CD4-positive, alpha-beta memory T cell (primary cell): ENCODE data around the gene SKAP2. TPM values are rescaled to one million over a fixed set of nuclear protein-coding genes. Genes with fewer than 3 reads are reported as not detected.
"Not testable (repeated sequence)": the region's sequence is repeated elsewhere in the genome, so short reads cannot be mapped to it uniquely, and the experiment has no call there.

Source experiments
- CTCF ChIA-PET: fragments of 350-600 bp; sonication (Branson Sonifier 250); formaldehyde crosslinking; loops from one replicate; lab custom pipeline; 2021; ENCODE audit warnings: inconsistent platforms; ENCODE audit not compliant: partially characterized antibody; lab: Charles Lee
- POLR2A ChIA-PET: fragments of 350-600 bp; sonication (Branson Sonifier 250); formaldehyde crosslinking; loops from one replicate; lab custom pipeline; 2021; ENCODE audit not compliant: partially characterized antibody; lab: Charles Lee
- DNase-seq, 5 donors: peaks; one replicate each; pipeline versions ENCODE4 v3.0.0 to v3.0.0-alpha.2; 2020 to 2022; ENCODE audit warnings: mixed read lengths in 1 of 5
- H3K27ac ChIP-seq: one replicate; pipeline ENCODE4 v1.7.0; 2013; ENCODE audit warnings: low read depth, low read length
- H3K27me3 ChIP-seq: 2 replicates; pipeline ENCODE4 v1.7.0; 2013; ENCODE audit warnings: mild to moderate bottlenecking, low read length, moderate library complexity; ENCODE audit not compliant: insufficient read depth
- H3K36me3 ChIP-seq: 2 replicates; pipeline ENCODE4 v1.7.0; 2013; ENCODE audit warnings: mild to moderate bottlenecking, low read length, moderate library complexity; ENCODE audit not compliant: insufficient read depth
- H3K4me1 ChIP-seq: 2 replicates; pipeline ENCODE4 v1.7.0; 2013; ENCODE audit warnings: mild to moderate bottlenecking, low read length, moderate library complexity; ENCODE audit not compliant: insufficient read depth
- H3K4me3 ChIP-seq, 2 donors: one replicate each; pipeline ENCODE4 v1.7.0; 2013; ENCODE audit warnings: low read length in 2 of 2, mild to moderate bottlenecking in 1 of 2
- H3K9me3 ChIP-seq, 2 donors: one replicate each; pipeline ENCODE4 v1.7.0; 2013; ENCODE audit warnings: low read length in 2 of 2, control low read depth in 1 of 2; ENCODE audit not compliant: control insufficient read depth in 1 of 2
- H3K27ac Mint-ChIP-seq, 7 donors: one replicate each; pipeline ENCODE4 v1.8.0; 2020 to 2021; ENCODE audit warnings: mixed read lengths in 7 of 7, mild to moderate bottlenecking in 6 of 7, inconsistent platforms in 3 of 7, moderate library complexity in 3 of 7
- H3K27me3 Mint-ChIP-seq, 2 donors: one replicate each; pipeline ENCODE4 v1.8.0; 2020 to 2021; ENCODE audit warnings: mixed read lengths in 2 of 2
- H3K36me3 Mint-ChIP-seq, 2 donors: one replicate each; pipeline ENCODE4 v1.8.0; 2020 to 2021; ENCODE audit warnings: mixed read lengths in 2 of 2, inconsistent platforms in 1 of 2, mild to moderate bottlenecking in 1 of 2
- H3K4me1 Mint-ChIP-seq, 4 donors: one replicate each; pipeline ENCODE4 v1.8.0; 2020 to 2021; ENCODE audit warnings: mixed read lengths in 4 of 4, mild to moderate bottlenecking in 1 of 4
- H3K4me3 Mint-ChIP-seq, 8 donors: one replicate each; pipeline ENCODE4 v1.8.0; 2020 to 2021; ENCODE audit warnings: mixed read lengths in 8 of 8, mild to moderate bottlenecking in 7 of 8, moderate library complexity in 6 of 8, inconsistent platforms in 3 of 8
- H3K9me3 Mint-ChIP-seq, 8 donors: one replicate each; pipeline ENCODE4 v1.8.0; 2020 to 2021; ENCODE audit warnings: mixed read lengths in 8 of 8, mild to moderate bottlenecking in 5 of 8, inconsistent platforms in 3 of 8, moderate library complexity in 1 of 8
- intact Hi-C: fragments of 100-400 bp; cut with micrococcal nuclease; formaldehyde crosslinking; loops from one replicate; pipeline ENCODE4 v1.15.1; 2023
- polyA plus RNA-seq, 2 donors: library from polyadenylated mRNA; unstranded; fragments of 300-500 nt; fragmentation: Illumina TruSeq; gene quantifications; one replicate each; pipeline ENCODE4 v1.2.3, GENCODE V29; 2021
- total RNA-seq, 2 experiments: library from RNA; stranded (reverse); gene quantifications; one replicate each; pipeline ENCODE4 v1.2.3, GENCODE V29; 2021

Gene SKAP2
- total and polyA plus RNA-seq, 4 experiments from 2014 or later = 6.8 to 25.6 (median 11.3) TPM

GRCh38 chr7:26850193-26850651, 14.2 kb downstream of the SKAP2 start:
- peaks cover 2% of the 10 kb centered on the region in 2 donors for H3K27me3 Mint-ChIP-seq
- Histone ChIP-seq H3K36me3 (no peaks in the 10 kb centered on the region), H3K27me3 (no peaks in the 10 kb centered on the region), H3K4me1 (no peaks in the 10 kb centered on the region), H3K9me3 (no peaks in the 10 kb centered on the region), H3K4me3 (no peak overlapping the region), H3K27ac (no peak overlapping the region)
- POLR2A ChIA-PET = interaction anchor here (0.6 kb wide), 1 partner anchor 334 kb away, joined by 3 read pairs; no protein-coding TSS in a partner anchor
- CTCF ChIA-PET = interaction anchor here (1.1 kb wide), 1 partner anchor 311 kb away, joined by 5 read pairs; no protein-coding TSS in a partner anchor
- intact Hi-C loops = no loop called here
- H3K4me1 Mint-ChIP-seq = no peaks in the 10 kb centered on the region
- no peak overlapping the region for H3K4me3 Mint-ChIP-seq
- no peaks in the 10 kb centered on the region for H3K9me3 Mint-ChIP-seq
- H3K27ac Mint-ChIP-seq = no peak overlapping the region
- H3K36me3 Mint-ChIP-seq = peaks cover 0 to 4% of the 10 kb centered on the region in 2 donors
- DNase-seq = no peak

DNA sequence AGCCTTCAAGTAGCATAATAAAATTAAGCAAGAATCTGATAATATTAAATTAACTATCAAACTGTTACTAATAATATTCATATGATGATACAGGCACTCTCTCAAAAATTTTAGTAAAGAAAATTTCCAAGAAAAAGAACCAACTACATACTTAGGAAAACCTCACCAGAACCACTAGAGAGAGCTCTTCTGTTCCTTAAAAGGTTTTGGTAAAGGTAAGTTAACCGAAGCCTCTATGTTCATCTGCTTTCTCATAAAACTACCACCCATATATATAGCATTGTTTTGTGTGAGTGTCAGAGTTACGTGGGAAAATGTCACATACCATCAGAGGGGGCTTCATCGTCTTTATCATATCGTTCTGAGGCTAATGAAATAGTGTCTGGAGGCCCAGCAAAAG, 20.7 kb downstream of the SKAP2 start:
- ChIA-PET CTCF (no interaction called here), POLR2A (no interaction called here)
- no peaks in the 10 kb centered on the region for H3K27me3 Mint-ChIP-seq
- no peaks in the 10 kb centered on the region for H3K9me3 ChIP-seq
- no peaks in the 10 kb centered on the region for H3K4me1 Mint-ChIP-seq
- H3K9me3 Mint-ChIP-seq = no peaks in the 10 kb centered on the region
- intact Hi-C loops = no loop called here
- H3K4me3 Mint-ChIP-seq = no peak overlapping the region
- H3K36me3 Mint-ChIP-seq = peaks cover 0 to 4% of the 10 kb centered on the region in 2 donors
- no peaks in the 10 kb centered on the region for H3K36me3 ChIP-seq
- H3K4me3 ChIP-seq = no peak overlapping the region
- H3K4me1 ChIP-seq = no peaks in the 10 kb centered on the region
- no peak overlapping the region for H3K27ac Mint-ChIP-seq
- no peaks in the 10 kb centered on the region for H3K27me3 ChIP-seq
- no peak for DNase-seq
- no peak overlapping the region for H3K27ac ChIP-seq

DNA sequence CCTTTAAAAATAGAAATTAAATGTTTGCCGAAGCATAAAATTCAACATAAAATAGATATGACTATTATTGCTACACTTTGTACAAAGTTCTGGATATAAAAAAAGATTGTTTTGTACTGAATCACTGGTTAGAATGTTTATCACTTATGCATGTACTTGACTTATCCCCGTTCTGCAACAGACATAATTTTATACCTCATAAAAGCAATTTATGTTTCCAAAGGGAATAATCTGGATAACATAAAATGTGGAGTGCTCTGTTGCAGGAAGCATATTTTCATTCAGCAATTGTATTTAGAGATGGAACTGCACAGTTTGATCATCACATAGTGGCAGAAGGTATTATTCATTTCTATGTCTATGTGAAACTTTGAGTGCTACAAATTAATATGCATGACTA, 21.5 kb downstream of the SKAP2 start:
- Mint-ChIP-seq H3K9me3 (no peaks in the 10 kb centered on the region), H3K36me3 (peaks cover 0 to 8% of the 10 kb centered on the region in 2 donors), H3K4me3 (no peak overlapping the region), H3K27ac (no peak overlapping the region), H3K27me3 (no peaks in the 10 kb centered on the region), H3K4me1 (no peaks in the 10 kb centered on the region)
- H3K9me3 ChIP-seq = no peaks in the 10 kb centered on the region
- H3K4me3 ChIP-seq = no peak overlapping the region
- H3K4me1 ChIP-seq = no peaks in the 10 kb centered on the region
- ChIA-PET CTCF (no interaction called here), POLR2A (no interaction called here)
- H3K27me3 ChIP-seq = no peaks in the 10 kb centered on the region
- intact Hi-C loops = no loop called here
- no peaks in the 10 kb centered on the region for H3K36me3 ChIP-seq
- no peak overlapping the region for H3K27ac ChIP-seq
- no peak for DNase-seq

- Histone ChIP-seq H3K4me1 (no peaks in the 10 kb centered on the region), H3K36me3 (no peaks in the 10 kb centered on the region), H3K4me3 (no peak overlapping the region), H3K27ac (no peak overlapping the region), H3K9me3 (no peaks in the 10 kb centered on the region), H3K27me3 (no peaks in the 10 kb centered on the region)
- ChIA-PET POLR2A (no interaction called here), CTCF (no interaction called here)
- DNase-seq = no peak
- Mint-ChIP-seq H3K36me3 (peaks cover 2 to 12% of the 10 kb centered on the region in 2 donors), H3K27ac (no peak overlapping the region), H3K4me3 (no peak overlapping the region), H3K27me3 (no peaks in the 10 kb centered on the region), H3K9me3 (peaks cover 0 to 8% (median 4%) of the 10 kb centered on the region in 8 donors), H3K4me1 (no peaks in the 10 kb centered on the region)
- intact Hi-C loops = no loop called here
These were observed 23.2 kb downstream of the SKAP2 start for GRCh38 chr7:26841003-26841739.

DNA sequence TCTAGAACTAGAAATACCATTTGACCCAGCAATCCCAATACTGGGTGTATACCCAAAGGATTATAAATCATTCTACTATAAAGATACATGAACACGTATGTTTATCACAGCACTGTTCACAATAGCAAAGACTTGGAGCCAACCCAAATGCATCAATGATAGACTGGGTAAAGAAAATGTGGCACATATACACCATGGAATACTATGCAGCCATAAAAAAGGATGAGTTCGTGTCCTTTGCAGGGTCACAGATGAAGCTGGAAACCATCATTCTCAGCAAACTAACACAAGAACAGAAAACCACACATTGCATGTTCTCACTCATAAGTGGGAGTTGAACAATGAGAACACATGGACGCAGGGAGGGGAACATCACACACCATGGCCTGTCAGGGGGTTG, 27.6 kb downstream of the SKAP2 start:
- H3K27me3 Mint-ChIP-seq, H3K4me3 Mint-ChIP-seq, POLR2A ChIA-PET, DNase-seq, H3K27me3 ChIP-seq, H3K36me3 ChIP-seq, H3K9me3 ChIP-seq, H3K4me3 ChIP-seq, intact Hi-C loops, CTCF ChIA-PET, H3K4me1 Mint-ChIP-seq, H3K27ac Mint-ChIP-seq, H3K4me1 ChIP-seq, H3K27ac ChIP-seq: not testable (repeated sequence)
- H3K9me3 Mint-ChIP-seq = peaks cover 0 to 25% (median 13%) of the 10 kb centered on the region in 8 donors
- H3K36me3 Mint-ChIP-seq = peaks cover 2 to 29% of the 10 kb centered on the region in 2 donors

GRCh38 chr7:26815426-26815825, 49.0 kb downstream of the SKAP2 start:
- no peaks in the 10 kb centered on the region for H3K4me1 ChIP-seq
- H3K27ac ChIP-seq = no peak overlapping the region
- no peak overlapping the region for H3K27ac Mint-ChIP-seq
- peaks cover 0 to 1% (median 0%) of the 10 kb centered on the region in 4 donors for H3K4me1 Mint-ChIP-seq
- no peak overlapping the region for H3K4me3 Mint-ChIP-seq
- POLR2A ChIA-PET = no interaction called here
- intact Hi-C loops = no loop called here
- peaks cover 0 to 9% (median 0%) of the 10 kb centered on the region in 8 donors for H3K9me3 Mint-ChIP-seq
- no peaks in the 10 kb centered on the region for H3K27me3 Mint-ChIP-seq
- DNase-seq = no peak
- H3K4me3 ChIP-seq = no peak overlapping the region
- H3K9me3 ChIP-seq = no peaks in the 10 kb centered on the region
- no peaks in the 10 kb centered on the region for H3K27me3 ChIP-seq
- H3K36me3 ChIP-seq = no peaks in the 10 kb centered on the region
- peaks cover 2 to 8% of the 10 kb centered on the region in 2 donors for H3K36me3 Mint-ChIP-seq
- CTCF ChIA-PET = no interaction called here

DNA sequence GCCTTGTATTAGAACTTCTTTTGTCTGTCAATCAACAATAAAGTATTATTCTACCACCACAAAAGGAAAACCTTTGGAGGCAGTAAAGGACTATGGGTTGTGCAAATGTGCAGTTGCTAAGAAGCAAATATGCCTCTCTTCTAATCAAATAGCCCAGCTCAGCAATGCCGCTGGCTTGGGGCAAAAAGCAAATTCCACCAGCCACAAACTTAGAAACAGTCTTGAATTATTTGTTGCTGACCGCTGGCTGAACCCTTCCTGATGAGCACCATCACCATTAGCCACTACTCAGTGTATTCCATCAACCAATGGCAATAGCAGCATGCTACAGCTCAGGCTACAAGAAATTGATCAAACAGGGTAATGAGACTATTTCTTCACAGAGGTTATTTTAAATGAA, 51.0 kb downstream of the SKAP2 start:
- CTCF ChIA-PET = interaction anchor here (0.6 to 1.1 kb wide), 2 partner anchors 11 to 38 kb away, joined by 3 to 4 read pairs; no protein-coding TSS in a partner anchor
- no peak overlapping the region for H3K4me3 ChIP-seq
- H3K9me3 ChIP-seq = no peaks in the 10 kb centered on the region
- no peak for DNase-seq
- Mint-ChIP-seq H3K27ac (no peak overlapping the region), H3K9me3 (peaks cover 0 to 5% (median 0%) of the 10 kb centered on the region in 8 donors), H3K27me3 (no peaks in the 10 kb centered on the region), H3K36me3 (peaks cover 0 to 8% of the 10 kb centered on the region in 2 donors), H3K4me3 (no peak overlapping the region), H3K4me1 (peaks cover 0 to 1% (median 0%) of the 10 kb centered on the region in 4 donors)
- H3K4me1 ChIP-seq = no peaks in the 10 kb centered on the region
- no peaks in the 10 kb centered on the region for H3K36me3 ChIP-seq
- intact Hi-C loops = no loop called here
- POLR2A ChIA-PET = no interaction called here
- H3K27ac ChIP-seq = no peak overlapping the region
- no peaks in the 10 kb centered on the region for H3K27me3 ChIP-seq
